H1 (cell line): ENCODE data around the gene NPR1. TPM values are rescaled to one million over a fixed set of nuclear protein-coding genes. Genes with fewer than 3 reads are reported as not detected.

Experiments used
- CTCF ChIA-PET: fragments of 300-600 bp; sonication (Branson Sonifier 250); formaldehyde crosslinking; loops from one replicate; lab custom pipeline; 2021; ENCODE audit not compliant: partially characterized antibody; lab: Charles Lee
- POLR2A ChIA-PET: fragments of 300-600 bp; sonication (Branson Sonifier 250); formaldehyde crosslinking; loops from one replicate; lab custom pipeline; 2021; ENCODE audit warnings: inconsistent platforms; ENCODE audit not compliant: partially characterized antibody; lab: Charles Lee
- DNase-seq, 2 experiments: peaks; one replicate each; pipeline versions ENCODE4 v3.0.0 to v3.0.0-alpha.2; 2010 to 2022; ENCODE audit warnings: low spot score in 2 of 2, low read depth in 1 of 2, mixed read lengths in 1 of 2
- FAIRE-seq: peaks from 2 replicates; lab custom pipeline; 2011; peaks lifted over from hg19 to GRCh38; lab: Jason Lieb, UNC
- H2AFZ ChIP-seq: 2 replicates; pipeline ENCODE4 v1.8.1; 2012; ENCODE audit warnings: low read length, inconsistent platforms
- H2AK5ac ChIP-seq: 2 replicates; pipeline ENCODE4 v1.6.1; 2013; ENCODE audit warnings: low read depth, low read length
- H2BK120ac ChIP-seq: replicated peaks from 2 replicates; pipeline ENCODE3; 2013; ENCODE audit warnings: low read depth, low read length, inconsistent platforms
- H2BK12ac ChIP-seq: 2 replicates; pipeline ENCODE4 v1.6.1; 2013; ENCODE audit warnings: low read depth, low read length
- H2BK15ac ChIP-seq: 2 replicates; pipeline ENCODE4 v1.6.1; 2013; ENCODE audit warnings: low read length
- H2BK20ac ChIP-seq: 2 replicates; pipeline ENCODE4 v1.6.1; 2013; ENCODE audit warnings: low read length
- H2BK5ac ChIP-seq: 2 replicates; pipeline ENCODE4 v1.6.1; 2013; ENCODE audit warnings: low read depth, low read length
- H3K14ac ChIP-seq: 2 replicates; pipeline ENCODE4 v1.6.1; 2013; ENCODE audit warnings: inconsistent platforms; ENCODE audit not compliant: insufficient read length
- H3K18ac ChIP-seq: 2 replicates; pipeline ENCODE4 v1.6.1; 2013; ENCODE audit warnings: low read length; ENCODE audit errors: extremely low read depth
- H3K23ac ChIP-seq: 2 replicates; pipeline ENCODE4 v1.6.1; 2013; ENCODE audit warnings: inconsistent platforms; ENCODE audit not compliant: insufficient read length
- H3K23me2 ChIP-seq: 2 replicates; pipeline ENCODE4 v1.6.1; 2013; ENCODE audit warnings: low read depth, low read length
- H3K27ac ChIP-seq: 2 replicates; pipeline ENCODE4 v1.6.1; 2011; ENCODE audit warnings: low read depth, low read length, inconsistent platforms
- H3K27me3 ChIP-seq, 4 experiments: replicated peaks in 1 of 4; 1 replicate in 1 of 4; 2 replicates in 3 of 4; pipeline versions ENCODE4 v1.6.1 to v1.8.1; 2011 to 2013; ENCODE audit warnings: low read length in 3 of 4, mild to moderate bottlenecking in 3 of 4, inconsistent platforms in 2 of 4, mixed read lengths in 2 of 4, moderate library complexity in 1 of 4; ENCODE audit not compliant: control insufficient read depth in 3 of 4, insufficient read depth in 3 of 4; ENCODE audit errors: extremely low read depth in 1 of 4
- H3K36me3 ChIP-seq, 4 experiments: 2 replicates each; pipeline versions ENCODE4 v1.6.1 to v1.8.1; 2011 to 2013; ENCODE audit warnings: mild to moderate bottlenecking in 4 of 4, low read length in 3 of 4, moderate library complexity in 2 of 4, control low read depth in 1 of 4, inconsistent platforms in 1 of 4; ENCODE audit not compliant: insufficient read depth in 4 of 4, control insufficient read depth in 2 of 4
- H3K4ac ChIP-seq: replicated peaks from 2 replicates; pipeline ENCODE3; 2013; ENCODE audit warnings: low read length, low read depth, mixed read lengths, inconsistent platforms; ENCODE audit not compliant: insufficient read length
- H3K4me1 ChIP-seq, 4 experiments: replicated peaks in 1 of 4; 1 replicate in 1 of 4; 2 replicates in 3 of 4; pipeline versions ENCODE4 v1.6.1 to v1.8.1; 2011 to 2013; ENCODE audit warnings: low read length in 3 of 4, inconsistent platforms in 2 of 4, mixed read lengths in 1 of 4; ENCODE audit not compliant: insufficient read depth in 4 of 4, control insufficient read depth in 3 of 4
- H3K4me2 ChIP-seq, 2 experiments: 2 replicates each; pipeline versions ENCODE4 v1.6.1 to v1.8.1; 2011 to 2013; ENCODE audit warnings: low read depth in 2 of 2, low read length in 2 of 2, control low read depth in 1 of 2, inconsistent platforms in 1 of 2, mild to moderate bottlenecking in 1 of 2; ENCODE audit not compliant: insufficient read depth in 1 of 2
- H3K4me3 ChIP-seq, 4 experiments: fragments of 200-600, 300-600 bp in 1 of 4; sonication (generic), shearing (Covaris generic), sonication (Bioruptor Twin) in 1 of 4; 2 replicates each; pipeline versions ENCODE4 v1.5.1 to v1.8.1; 2011 to 2016; ENCODE audit warnings: low read length in 4 of 4, low read depth in 3 of 4, control low read depth in 2 of 4, inconsistent platforms in 2 of 4, mild to moderate bottlenecking in 2 of 4, mixed read lengths in 1 of 4, moderate library complexity in 1 of 4; ENCODE audit not compliant: insufficient read depth in 2 of 4; ENCODE audit errors: extremely low read depth in 1 of 4
- H3K56ac ChIP-seq: replicated peaks from 2 replicates; pipeline ENCODE3; 2013; ENCODE audit warnings: low read depth, mild to moderate bottlenecking, mixed read lengths, low read length, inconsistent platforms; ENCODE audit not compliant: insufficient read length
- H3K79me1 ChIP-seq: 2 replicates; pipeline ENCODE4 v1.6.1; 2013; ENCODE audit warnings: low read depth, low read length, control low read depth
- H3K79me2 ChIP-seq, 2 experiments: 2 replicates each; pipeline versions ENCODE4 v1.6.1 to v1.8.1; 2012 to 2013; ENCODE audit warnings: low read length in 2 of 2, mild to moderate bottlenecking in 2 of 2, inconsistent platforms in 1 of 2; ENCODE audit not compliant: insufficient read depth in 2 of 2, control insufficient read depth in 1 of 2
- H3K9ac ChIP-seq, 4 experiments: replicated peaks in 1 of 4; 1 replicate in 1 of 4; 2 replicates in 3 of 4; pipeline versions ENCODE4 v1.6.1 to v1.8.1; 2011 to 2013; ENCODE audit warnings: low read depth in 3 of 4, low read length in 3 of 4, control low read depth in 2 of 4, mild to moderate bottlenecking in 2 of 4, moderate library complexity in 2 of 4, inconsistent platforms in 1 of 4; ENCODE audit errors: extremely low read depth in 1 of 4
- H3K9me3 ChIP-seq, 2 experiments: 2 replicates each; pipeline versions ENCODE4 v1.6.1 to v1.8.1; 2012 to 2013; ENCODE audit warnings: mild to moderate bottlenecking in 2 of 2, moderate library complexity in 2 of 2, control low read depth in 1 of 2, inconsistent platforms in 1 of 2, low read depth in 1 of 2, low read length in 1 of 2, mixed read lengths in 1 of 2; ENCODE audit not compliant: insufficient read depth in 2 of 2
- H4K20me1 ChIP-seq, 2 experiments: replicated peaks in 1 of 2; 2 replicates each; pipeline versions ENCODE3 to v1.8.1; 2011 to 2013; ENCODE audit warnings: inconsistent platforms in 2 of 2, low read length in 2 of 2, mild to moderate bottlenecking in 1 of 2; ENCODE audit not compliant: insufficient read depth in 2 of 2, control insufficient read depth in 1 of 2
- H4K5ac ChIP-seq: 2 replicates; pipeline ENCODE4 v1.6.1; 2013; ENCODE audit warnings: low read length, low read depth, mixed read lengths, inconsistent platforms; ENCODE audit not compliant: insufficient read length
- H4K8ac ChIP-seq: 2 replicates; pipeline ENCODE4 v1.8.0; 2013; ENCODE audit warnings: mild to moderate bottlenecking, moderate library complexity, low read length, inconsistent platforms; ENCODE audit not compliant: insufficient read depth; ENCODE audit errors: extremely low read depth
- H4K91ac ChIP-seq: replicated peaks from 2 replicates; pipeline ENCODE3; 2013; ENCODE audit warnings: low read length, mixed read lengths, inconsistent platforms; ENCODE audit not compliant: insufficient read length
- POLR2A ChIP-seq, 2 experiments: IDR thresholded peaks; 1 replicate in 1 of 2; 2 replicates in 1 of 2; pipeline ENCODE4 v1.6.1; 2011; ENCODE audit warnings: low read depth in 2 of 2, low read length in 2 of 2, mild to moderate bottlenecking in 2 of 2; ENCODE audit errors: control extremely low read depth in 1 of 2
- RFX5 ChIP-seq: IDR thresholded peaks from 2 replicates; pipeline ENCODE4 v1.6.1; 2011; ENCODE audit warnings: low read depth, low read length, improper control_type of control experiment, borderline replicate concordance
- WGBS, 2 experiments: shearing (Covaris generic) in 1 of 2; methylation state at CpG; one replicate each; pipeline versions ENCODE4 v1.1.6 to v1.1.7; 2013 to 2015; ENCODE audit warnings: low lambda C conversion rate in 2 of 2, mixed read lengths in 2 of 2, inconsistent platforms in 1 of 2, low coverage in 1 of 2, missing lambda C conversion rate in 1 of 2; ENCODE audit not compliant: insufficient replicate concordance in 2 of 2, insufficient coverage in 1 of 2, insufficient read length in 1 of 2; ENCODE audit errors: extremely low coverage in 1 of 2, missing lambda C conversion rate in 1 of 2; 5-methylcytosine and 5-hydroxymethylcytosine counted together
- polyA plus RNA-seq, 7 experiments: library from polyadenylated mRNA; depleted of rRNA in 3 of 7; stranded (reverse) in 5 of 7; unstranded in 2 of 7; fragments of >200 nt in 5 of 7; fragments of 200-250 nt in 2 of 7; gene quantifications; 1 replicate in 5 of 7; 2 replicates in 1 of 7; 4 replicates in 1 of 7; pipeline versions ENCODE4 v1.2.1 to v1.2.3, GENCODE V29; 2011 to 2013; ENCODE audit warnings: missing spikeins in 2 of 7, mixed read lengths in 2 of 7
- total RNA-seq: library from RNA; stranded (reverse); fragmentation: NEBNext Ultra II Directional; extraction: Animal tissue kit (Norgen Biotek cat#: 25700); gene quantifications from 2 replicates; pipeline ENCODE4 v1.2.1, GENCODE V29; 2021

Gene NPR1
- total and polyA plus RNA-seq, 2 of the 8 experiments (the other 6 are each of a cell fraction or from before 2014, with no cell fraction given): 11.7 to 13.2 TPM

GRCh38 chr1:153667439-153667838, 11.0 kb upstream of the NPR1 start:
- no peak overlapping the region for H3K56ac ChIP-seq
- H2BK20ac ChIP-seq: no peak overlapping the region
- no peak overlapping the region for H2BK12ac ChIP-seq
- no peak for DNase-seq
- H3K27me3 ChIP-seq: no peaks in the 10 kb centered on the region
- peaks cover 0 to 4% (median 2%) of the 10 kb centered on the region in 4 experiments; a peak in 2 of 7 replicates for H3K4me1 ChIP-seq
- no peaks in the 10 kb centered on the region for H3K9me3 ChIP-seq
- peaks cover 8% of the 10 kb centered on the region for H3K23me2 ChIP-seq
- POLR2A ChIA-PET: interaction anchor here (0.8 to 19.8 kb wide), 14 partner anchors 7 to 130 kb away, joined by 3 to 343 read pairs (median 4); partner anchors contain the start of genes CHTOP, SLC27A3 and SNAPIN
- no peak overlapping the region for H3K14ac ChIP-seq
- H4K20me1 ChIP-seq: peaks cover 0 to 6% of the 10 kb centered on the region in 2 experiments
- CTCF ChIA-PET: interaction anchor here (1.2 to 2.5 kb wide), 3 partner anchors 10 to 103 kb away, joined by 3 to 6 read pairs (median 3); partner anchors contain the start of gene NPR1
- WGBS, 2 experiments: 95% methylated on average over 4 of the region's 4 CpGs; no CpG with 5 or more reads in 1 of the 2 experiments
- no peak overlapping the region for H3K18ac ChIP-seq
- H2BK5ac ChIP-seq: no peak overlapping the region
- no peak overlapping the region for H2BK15ac ChIP-seq
- H3K27ac ChIP-seq: no peak overlapping the region
- no peaks in the 10 kb centered on the region; the same call in 1 of the 2 replicates for H3K79me1 ChIP-seq
- no peak overlapping the region for H4K5ac ChIP-seq
- no peak for FAIRE-seq
- no peak for TF ChIP-seq RFX5
- peak in 1 of 2 experiments; percentile 28; a peak in 1 of 3 replicates for TF ChIP-seq POLR2A (IDR thresholded peaks at IDR 0.05; ENCODE audit: control extremely low read depth in 1 of 2, low read depth in 2 of 2, low read length in 2 of 2)
- TF ChIP-seq, all 59 proteins: peak for 1
- no peak overlapping the region for H2AK5ac ChIP-seq
- no peak overlapping the region for H4K8ac ChIP-seq
- no peak overlapping the region for H3K23ac ChIP-seq
- no peak overlapping the region for H2AFZ ChIP-seq
- H3K79me2 ChIP-seq: peaks cover 11 to 32% of the 10 kb centered on the region in 2 experiments
- no peak overlapping the region for H4K91ac ChIP-seq
- H3K4ac ChIP-seq: no peak overlapping the region
- H3K4me3 ChIP-seq: no peak overlapping the region
- H3K36me3 ChIP-seq: peaks cover 60 to 72% (median 71%) of the 10 kb centered on the region in 4 experiments
- H2BK120ac ChIP-seq: no peak overlapping the region
- H3K9ac ChIP-seq: no peak overlapping the region
- H3K4me2 ChIP-seq: no peak overlapping the region
